Esophagus (tissue), 2 donors: ENCODE results near the gene RTL5. TPM values are rescaled to one million over a fixed set of nuclear protein-coding genes. Genes with fewer than 3 reads are reported as not detected.

Source experiments
- H3K27ac ChIP-seq, 2 donors: one replicate each; pipeline ENCODE4 v1.5.1; 2013; ENCODE audit warnings: low read depth in 2 of 2, mild to moderate bottlenecking in 2 of 2, inconsistent platforms in 1 of 2, low read length in 1 of 2, moderate library complexity in 1 of 2
- H3K27me3 ChIP-seq, 2 donors: one replicate each; pipeline ENCODE4 v1.6.1; 2013; ENCODE audit warnings: low read length in 2 of 2, control low read depth in 1 of 2, mild to moderate bottlenecking in 1 of 2; ENCODE audit not compliant: insufficient read depth in 2 of 2, control insufficient read depth in 1 of 2
- H3K36me3 ChIP-seq, 2 donors: one replicate each; pipeline ENCODE4 v1.6.1; 2013; ENCODE audit warnings: low read length in 1 of 2; ENCODE audit not compliant: control insufficient read depth in 2 of 2, insufficient read depth in 2 of 2
- H3K4me1 ChIP-seq, 2 donors: one replicate each; pipeline ENCODE4 v1.6.1; 2013; ENCODE audit warnings: low read length in 1 of 2; ENCODE audit not compliant: control insufficient read depth in 2 of 2, insufficient read depth in 2 of 2
- H3K4me3 ChIP-seq, 2 donors: one replicate each; pipeline ENCODE4 v1.5.1; 2013; ENCODE audit warnings: low read length in 2 of 2, mild to moderate bottlenecking in 2 of 2, low read depth in 1 of 2, moderate library complexity in 1 of 2
- H3K9me3 ChIP-seq, 2 donors: one replicate each; pipeline ENCODE4 v1.6.1; 2013; ENCODE audit warnings: mild to moderate bottlenecking in 2 of 2, low read depth in 1 of 2, low read length in 1 of 2, moderate library complexity in 1 of 2; ENCODE audit not compliant: control insufficient read depth in 2 of 2, insufficient read depth in 1 of 2
- WGBS, 2 donors: extraction: QIAGEN DNeasy Blood & Tissue Kit; methylation state at CpG; one replicate each; pipeline ENCODE4 v1.1.7; 2013; 5-methylcytosine and 5-hydroxymethylcytosine counted together
- polyA plus RNA-seq, 2 donors: library from polyadenylated mRNA; stranded (reverse); fragments of 200-250 nt; gene quantifications; one replicate each; pipeline ENCODE4 v1.2.3, GENCODE V29; 2013
- donor health status: healthy with polysubstance abuse.
- donor health status: Bipolar disorder and iron deficiency.

Gene RTL5
- polyA plus RNA-seq, 2 donors = 0.92 to 1.2 TPM

- WGBS, 2 donors = 37 to 43% methylated on average over 2 of the region's 2 CpGs
- no peaks in the 10 kb centered on the region for H3K36me3 ChIP-seq
Observed at GRCh38 chrX:72145181-72145580, 13.5 kb upstream of the RTL5 start.

GRCh38 chrX:72143609-72143907 lies 11.8 kb upstream of the RTL5 start:
- 64 to 66% methylated on average over 2 of the region's 2 CpGs for WGBS, 2 donors
- no peak overlapping the region for H3K27ac ChIP-seq
- peaks cover 0 to 4% of the 10 kb centered on the region in 2 donors for H3K27me3 ChIP-seq
- H3K4me1 ChIP-seq = no peaks in the 10 kb centered on the region
- no peak overlapping the region for H3K4me3 ChIP-seq
- H3K36me3 ChIP-seq = no peaks in the 10 kb centered on the region
- no peaks in the 10 kb centered on the region for H3K9me3 ChIP-seq

More at GRCh38 chrX:72145181-72145580, 13.5 kb upstream of the RTL5 start:
- H3K4me3 ChIP-seq = no peak overlapping the region
- H3K4me1 ChIP-seq = no peaks in the 10 kb centered on the region
- peaks cover 0 to 4% of the 10 kb centered on the region in 2 donors for H3K27me3 ChIP-seq
- H3K27ac ChIP-seq = no peak overlapping the region
- no peaks in the 10 kb centered on the region for H3K9me3 ChIP-seq

DNA sequence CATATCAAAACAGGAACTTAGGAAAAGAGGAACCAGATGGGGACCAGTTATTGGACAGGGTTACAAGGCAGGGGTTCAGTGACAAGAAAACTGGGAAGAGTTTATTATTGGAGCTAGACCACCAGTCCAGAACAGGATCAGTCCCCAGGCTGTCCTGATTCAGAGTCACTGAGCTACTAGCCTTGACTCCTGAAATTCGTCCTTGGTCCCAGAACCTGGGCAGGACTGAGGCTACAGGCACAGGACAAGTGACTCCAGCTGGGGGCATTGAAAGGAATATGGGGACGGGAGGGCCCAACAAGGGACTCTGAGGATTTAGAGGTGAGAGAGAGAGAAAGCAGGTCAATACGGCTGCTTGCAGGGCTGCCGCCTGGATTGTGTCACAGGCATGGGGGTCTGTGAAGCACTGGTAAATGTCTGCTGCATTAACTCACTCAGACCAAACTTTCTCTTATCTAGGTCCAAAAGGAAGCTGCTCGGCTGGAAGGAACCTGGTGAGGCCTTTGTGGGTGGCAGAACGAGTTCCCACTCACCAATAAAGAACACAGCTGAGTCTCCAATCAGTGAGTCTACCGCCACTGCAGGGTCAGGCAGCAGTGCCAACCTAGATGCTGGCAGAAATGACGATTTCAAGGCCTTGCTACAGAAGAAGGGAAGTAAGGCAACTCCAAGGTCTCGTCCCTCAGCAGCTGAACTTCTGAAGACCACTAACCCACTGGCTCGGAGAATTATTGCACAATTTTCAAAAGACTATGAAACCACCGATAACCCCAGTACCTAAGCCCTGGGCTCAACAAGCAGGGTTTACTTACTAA lies 11.3 kb upstream of the RTL5 start:
- Histone ChIP-seq H3K27ac (no peak overlapping the region), H3K36me3 (no peaks in the 10 kb centered on the region), H3K9me3 (no peaks in the 10 kb centered on the region), H3K27me3 (peaks cover 0 to 4% of the 10 kb centered on the region in 2 donors), H3K4me3 (no peak overlapping the region), H3K4me1 (no peaks in the 10 kb centered on the region)
- 73 to 74% methylated on average over 11 of the region's 11 CpGs for WGBS, 2 donors

GRCh38 chrX:72142094-72142793 lies 10.5 kb upstream of the RTL5 start:
- WGBS, 2 donors = 53 to 70% methylated on average over 8 of the region's 8 CpGs
- Histone ChIP-seq H3K27ac (no peak overlapping the region), H3K36me3 (no peaks in the 10 kb centered on the region)

DNA sequence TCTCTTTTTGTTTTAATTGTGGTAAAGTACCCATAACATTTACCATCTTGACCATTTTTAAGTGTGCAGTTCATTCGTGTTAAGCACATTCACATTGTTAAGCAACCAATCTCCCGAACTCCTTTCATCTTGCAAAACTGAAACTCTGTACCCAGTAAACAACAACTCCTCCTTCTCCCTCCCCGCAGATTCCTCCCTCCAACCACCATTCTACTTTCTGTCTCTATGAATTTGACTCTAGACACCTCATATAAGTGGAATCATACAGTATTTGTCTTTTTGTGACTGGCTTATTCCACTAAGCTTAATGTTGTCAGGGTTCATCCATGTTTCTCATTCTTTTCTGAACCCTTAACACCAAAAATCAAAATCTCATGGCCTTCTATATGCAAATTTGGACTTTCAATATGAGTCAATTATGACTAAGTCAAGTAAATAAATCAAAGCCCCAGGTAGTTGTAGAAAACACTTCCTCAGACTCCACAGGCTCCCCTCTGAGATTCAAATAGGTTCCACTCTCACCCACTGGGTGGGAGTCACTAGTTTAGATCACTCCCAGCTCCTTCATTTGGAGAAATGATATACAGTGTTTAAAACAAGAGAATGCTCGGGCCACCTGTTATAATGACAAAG lies 9.8 kb upstream of the RTL5 start:
- H3K36me3 ChIP-seq = no peaks in the 10 kb centered on the region
- no peaks in the 10 kb centered on the region for H3K4me1 ChIP-seq
- WGBS, 2 donors = 52 to 80% methylated on average over 4 of the region's 4 CpGs
- H3K9me3 ChIP-seq = no peaks in the 10 kb centered on the region
- H3K27me3 ChIP-seq = peaks cover 0 to 3% of the 10 kb centered on the region in 2 donors
- H3K4me3 ChIP-seq = no peak overlapping the region
- no peak overlapping the region for H3K27ac ChIP-seq

More at GRCh38 chrX:72142094-72142793, 10.5 kb upstream of the RTL5 start:
- Histone ChIP-seq H3K4me1 (no peaks in the 10 kb centered on the region), H3K27me3 (peaks cover 0 to 4% of the 10 kb centered on the region in 2 donors), H3K9me3 (no peaks in the 10 kb centered on the region), H3K4me3 (no peak overlapping the region)

DNA sequence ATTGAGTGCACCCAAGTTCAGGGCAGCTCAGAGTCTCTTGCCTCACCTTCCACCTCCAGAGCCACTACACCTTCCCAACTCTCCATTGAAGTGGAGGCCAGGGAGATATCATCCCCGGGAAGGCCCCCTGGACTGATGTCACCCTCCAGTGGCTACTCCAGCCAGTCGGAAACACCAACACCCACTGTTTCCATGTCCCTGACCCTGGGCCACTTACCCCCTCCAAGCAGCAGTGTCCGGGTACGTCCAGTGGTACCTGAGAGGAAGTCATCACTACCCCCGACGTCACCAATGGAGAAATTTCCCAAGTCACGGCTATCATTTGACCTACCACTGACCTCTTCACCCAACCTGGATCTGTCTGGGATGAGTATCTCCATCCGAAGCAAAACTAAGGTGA lies 7.8 kb upstream of the RTL5 start:
- Histone ChIP-seq H3K4me1 (no peaks in the 10 kb centered on the region), H3K27me3 (no peaks in the 10 kb centered on the region), H3K27ac (no peak overlapping the region), H3K4me3 (no peak overlapping the region), H3K36me3 (no peaks in the 10 kb centered on the region), H3K9me3 (no peaks in the 10 kb centered on the region)
- WGBS, 2 donors = 85 to 92% methylated on average over 8 of the region's 8 CpGs

DNA sequence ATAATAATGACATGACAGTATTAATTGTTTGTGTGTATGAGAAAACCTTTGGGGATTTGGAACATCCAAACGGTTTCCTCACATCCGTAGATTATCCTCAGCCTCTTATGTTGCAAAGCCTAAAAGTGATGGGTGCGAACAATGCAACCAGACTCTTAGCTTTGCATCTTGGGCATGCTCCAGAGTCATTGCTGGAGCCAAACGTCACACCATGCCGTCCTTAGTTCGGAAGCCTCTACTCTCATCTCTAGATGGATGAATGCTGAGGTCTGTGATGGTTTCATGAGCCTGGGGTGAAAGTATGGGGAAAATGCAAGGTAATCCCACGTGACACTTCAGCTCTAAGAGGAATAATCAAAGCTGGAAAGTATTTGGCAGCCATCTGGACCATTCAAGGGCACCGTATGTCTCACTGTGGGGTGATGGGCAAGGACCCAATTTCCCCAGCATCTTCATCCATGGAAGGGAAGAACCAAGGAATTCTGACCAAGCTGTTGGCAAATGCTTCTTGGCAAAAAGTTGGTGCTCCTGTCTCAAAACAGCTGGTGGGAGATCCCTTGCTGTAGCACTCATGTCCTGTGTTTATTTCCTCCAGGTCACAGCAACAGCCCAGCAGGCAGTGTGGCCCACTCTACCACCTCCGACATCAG lies 6.3 kb upstream of the RTL5 start:
- Histone ChIP-seq H3K36me3 (no peaks in the 10 kb centered on the region), H3K4me1 (no peaks in the 10 kb centered on the region), H3K9me3 (no peaks in the 10 kb centered on the region), H3K4me3 (no peak overlapping the region), H3K27ac (no peak overlapping the region), H3K27me3 (no peaks in the 10 kb centered on the region)
- 76 to 85% methylated on average over 9 of the region's 9 CpGs for WGBS, 2 donors

- Histone ChIP-seq H3K27me3 (no peaks in the 10 kb centered on the region), H3K4me3 (no peak overlapping the region), H3K36me3 (no peaks in the 10 kb centered on the region), H3K4me1 (no peaks in the 10 kb centered on the region), H3K9me3 (no peaks in the 10 kb centered on the region), H3K27ac (no peak overlapping the region)
- WGBS, 2 donors = 90 to 92% methylated on average over 10 to 11 of the region's 11 CpGs
Observed at GRCh38 chrX:72133851-72134546, 2.3 kb upstream of the RTL5 start.

GRCh38 chrX:72132456-72132855 lies 741 bp upstream of the RTL5 start:
- no peak overlapping the region for H3K27ac ChIP-seq

More at GRCh38 chrX:72132456-72132855, 741 bp upstream of the RTL5 start:
- Histone ChIP-seq H3K4me3 (no peak overlapping the region), H3K36me3 (no peaks in the 10 kb centered on the region), H3K4me1 (no peaks in the 10 kb centered on the region), H3K9me3 (no peaks in the 10 kb centered on the region), H3K27me3 (no peaks in the 10 kb centered on the region)
- WGBS, 2 donors = 81 to 83% methylated on average over 3 of the region's 3 CpGs
